ENCODE data around the gene HSD3B2.

DNA sequence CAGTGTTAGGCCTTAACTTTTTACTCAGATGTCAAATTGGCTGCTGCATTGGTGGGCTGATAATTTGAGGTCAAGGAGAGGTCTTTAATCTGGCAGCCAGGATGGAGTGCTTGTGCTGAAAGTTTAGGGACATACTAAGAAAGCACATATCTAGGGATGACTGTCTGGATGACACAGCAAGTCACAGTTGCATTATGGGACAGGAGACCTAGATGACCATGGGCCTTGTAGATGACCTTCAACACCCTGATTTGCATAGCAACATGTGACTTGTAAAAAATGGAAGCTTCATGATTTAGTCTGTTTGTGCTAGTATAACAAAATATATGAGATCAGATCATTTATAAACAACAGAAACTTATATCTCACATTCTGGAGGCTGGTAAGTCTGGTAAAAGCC, 18.0 kb upstream of the HSD3B2 start:
- TF ChIP-seq, protein P1, sequence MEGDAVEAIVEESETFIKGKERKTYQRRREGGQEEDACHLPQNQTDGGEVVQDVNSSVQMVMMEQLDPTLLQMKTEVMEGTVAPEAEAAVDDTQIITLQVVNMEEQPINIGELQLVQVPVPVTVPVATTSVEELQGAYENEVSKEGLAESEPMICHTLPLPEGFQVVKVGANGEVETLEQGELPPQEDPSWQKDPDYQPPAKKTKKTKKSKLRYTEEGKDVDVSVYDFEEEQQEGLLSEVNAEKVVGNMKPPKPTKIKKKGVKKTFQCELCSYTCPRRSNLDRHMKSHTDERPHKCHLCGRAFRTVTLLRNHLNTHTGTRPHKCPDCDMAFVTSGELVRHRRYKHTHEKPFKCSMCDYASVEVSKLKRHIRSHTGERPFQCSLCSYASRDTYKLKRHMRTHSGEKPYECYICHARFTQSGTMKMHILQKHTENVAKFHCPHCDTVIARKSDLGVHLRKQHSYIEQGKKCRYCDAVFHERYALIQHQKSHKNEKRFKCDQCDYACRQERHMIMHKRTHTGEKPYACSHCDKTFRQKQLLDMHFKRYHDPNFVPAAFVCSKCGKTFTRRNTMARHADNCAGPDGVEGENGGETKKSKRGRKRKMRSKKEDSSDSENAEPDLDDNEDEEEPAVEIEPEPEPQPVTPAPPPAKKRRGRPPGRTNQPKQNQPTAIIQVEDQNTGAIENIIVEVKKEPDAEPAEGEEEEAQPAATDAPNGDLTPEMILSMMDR (IDR thresholded peaks at IDR 0.05; ENCODE audit: control extremely low read depth in 1 of 3, insufficient read depth in 1 of 3, low read depth in 1 of 3, low read length in 3 of 3) = no peak
- TF ChIP-seq CEBPB (IDR thresholded peaks at IDR 0.05; ENCODE audit: low read depth, low read length) (no peak), POLR2A (IDR thresholded peaks at IDR 0.05; ENCODE audit: control extremely low read depth in 1 of 2, low read depth in 2 of 2, low read length in 2 of 2) (no peak), MAFK (IDR thresholded peaks at IDR 0.05; ENCODE audit: low read depth, low read length) (no peak), SP2 (IDR thresholded peaks at IDR 0.05; ENCODE audit: low read length) (no peak), EZH2 (IDR thresholded peaks at IDR 0.05; ENCODE audit: low read depth, low read length, severe bottlenecking) (no peak), PHF8 (conservative IDR thresholded peaks at IDR 0.05; ENCODE audit: low read depth, low read length) (no peak), RAD21 (IDR thresholded peaks at IDR 0.05 in 1 of 2, conservative IDR thresholded peaks at IDR 0.05 in 1 of 2; ENCODE audit: low read depth in 2 of 2, low read length in 2 of 2) (no peak), KDM1A (IDR thresholded peaks at IDR 0.05; ENCODE audit: borderline replicate concordance, low read length) (no peak), JUN (IDR thresholded peaks at IDR 0.05; ENCODE audit: low read depth, low read length) (no peak), TCF12 (IDR thresholded peaks at IDR 0.05; ENCODE audit: low read depth, low read length) (no peak), POLR2AphosphoS5 (IDR thresholded peaks at IDR 0.05; ENCODE audit: low read depth, low read length) (no peak), ZNF274 (IDR thresholded peaks at IDR 0.05; ENCODE audit: borderline replicate concordance, extremely low read depth, low read length) (no peak)
- TF ChIP-seq, protein P2, sequence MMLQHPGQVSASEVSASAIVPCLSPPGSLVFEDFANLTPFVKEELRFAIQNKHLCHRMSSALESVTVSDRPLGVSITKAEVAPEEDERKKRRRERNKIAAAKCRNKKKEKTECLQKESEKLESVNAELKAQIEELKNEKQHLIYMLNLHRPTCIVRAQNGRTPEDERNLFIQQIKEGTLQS (IDR thresholded peaks at IDR 0.05; ENCODE audit: insufficient read depth, low read depth, low read length) = no peak

All from H1 (cell line).